ENCODE data around the gene IGLL5. TPM values are rescaled to one million over a fixed set of nuclear protein-coding genes. Genes with fewer than 3 reads are reported as not detected.

The IGLL5 gene
- total and polyA plus RNA-seq, 9 donors = 0.40 to 9.8 (median 1.5) TPM; not detected in 1

- TF ChIP-seq CTCF (IDR thresholded peaks at IDR 0.05) (no peak), EP300 (IDR thresholded peaks at IDR 0.05) (no peak), POLR2A (IDR thresholded peaks at IDR 0.05) (no peak)
- no peaks in the 10 kb centered on the region for H3K27me3 ChIP-seq
- no peak overlapping the region for H3K4me3 ChIP-seq
- H3K4me1 ChIP-seq (ENCODE audit: insufficient read depth) = no peaks in the 10 kb centered on the region
- H3K36me3 ChIP-seq = no peaks in the 10 kb centered on the region
- no peak for DNase-seq
- intact Hi-C loops (cut with DNase I) = no loop called here
- no peak overlapping the region for H3K27ac ChIP-seq
- WGBS, 3 donors = 90 to 94% (median 91%) methylated on average over 8 of the region's 8 CpGs
- no peaks in the 10 kb centered on the region for H3K9me3 ChIP-seq
These were observed 45.6 kb downstream of the IGLL5 start for GRCh38 chr22:22933100-22933806.

- no peak for TF ChIP-seq CTCF (IDR thresholded peaks at IDR 0.05)
- TF ChIP-seq POLR2A (IDR thresholded peaks at IDR 0.05) = no peak
- no peak for TF ChIP-seq EP300 (IDR thresholded peaks at IDR 0.05)
- H3K27me3 ChIP-seq = no peaks in the 10 kb centered on the region
- 85 to 88% (median 86%) methylated on average over 10 of the region's 10 CpGs for WGBS, 3 donors
- intact Hi-C loops (cut with DNase I) = no loop called here
- no peaks in the 10 kb centered on the region for H3K36me3 ChIP-seq
- H3K4me3 ChIP-seq = no peak overlapping the region
- DNase-seq = no peak
- H3K27ac ChIP-seq = no peak overlapping the region
- H3K4me1 ChIP-seq (ENCODE audit: insufficient read depth) = no peaks in the 10 kb centered on the region
- H3K9me3 ChIP-seq = no peaks in the 10 kb centered on the region
These were observed 46.4 kb downstream of the IGLL5 start for GRCh38 chr22:22933807-22934542.

GRCh38 chr22:22934543-22935055, 47.0 kb downstream of the IGLL5 start:
- no peak for TF ChIP-seq EP300 (IDR thresholded peaks at IDR 0.05)
- no peak for TF ChIP-seq CTCF (IDR thresholded peaks at IDR 0.05)
- TF ChIP-seq POLR2A (IDR thresholded peaks at IDR 0.05) = no peak
- H3K4me1 ChIP-seq (ENCODE audit: insufficient read depth) = no peaks in the 10 kb centered on the region
- H3K9me3 ChIP-seq = no peaks in the 10 kb centered on the region
- no peak overlapping the region for H3K27ac ChIP-seq
- no peaks in the 10 kb centered on the region for H3K36me3 ChIP-seq
- DNase-seq = no peak
- 79 to 85% (median 83%) methylated on average over 11 of the region's 11 CpGs for WGBS, 3 donors
- intact Hi-C loops (cut with DNase I) = no loop called here
- no peaks in the 10 kb centered on the region for H3K27me3 ChIP-seq
- no peak overlapping the region for H3K4me3 ChIP-seq

- H3K27ac ChIP-seq = no peak overlapping the region
- H3K4me1 ChIP-seq (ENCODE audit: insufficient read depth) = no peaks in the 10 kb centered on the region
- TF ChIP-seq EP300 (IDR thresholded peaks at IDR 0.05) = no peak
- no peaks in the 10 kb centered on the region for H3K27me3 ChIP-seq
- H3K36me3 ChIP-seq = no peaks in the 10 kb centered on the region
- no peak for DNase-seq
- 78 to 85% (median 84%) methylated on average over 2 to 3 of the region's 3 CpGs for WGBS, 3 donors
- no peak overlapping the region for H3K4me3 ChIP-seq
- no peaks in the 10 kb centered on the region for H3K9me3 ChIP-seq
- intact Hi-C loops (cut with DNase I) = no loop called here
These were observed 47.5 kb downstream of the IGLL5 start for GRCh38 chr22:22935056-22935545.

Data from ovary (tissue), 9 donors.